H1 (cell line): ENCODE results near the gene TAP2. TPM values are rescaled to one million over a fixed set of nuclear protein-coding genes. Genes with fewer than 3 reads are reported as not detected.

ENCODE experiments used
- CTCF ChIA-PET: fragments of 300-600 bp; sonication (Branson Sonifier 250); formaldehyde crosslinking; loops from one replicate; lab custom pipeline; 2021; ENCODE audit not compliant: partially characterized antibody; lab: Charles Lee
- POLR2A ChIA-PET: fragments of 300-600 bp; sonication (Branson Sonifier 250); formaldehyde crosslinking; loops from one replicate; lab custom pipeline; 2021; ENCODE audit warnings: inconsistent platforms; ENCODE audit not compliant: partially characterized antibody; lab: Charles Lee
- DNase-seq, 2 experiments: peaks; one replicate each; pipeline versions ENCODE4 v3.0.0 to v3.0.0-alpha.2; 2010 to 2022; ENCODE audit warnings: low spot score in 2 of 2, low read depth in 1 of 2, mixed read lengths in 1 of 2
- FAIRE-seq: peaks from 2 replicates; lab custom pipeline; 2011; peaks lifted over from hg19 to GRCh38; lab: Jason Lieb, UNC
- H2AFZ ChIP-seq: 2 replicates; pipeline ENCODE4 v1.8.1; 2012; ENCODE audit warnings: low read length, inconsistent platforms
- H2AK5ac ChIP-seq: 2 replicates; pipeline ENCODE4 v1.6.1; 2013; ENCODE audit warnings: low read depth, low read length
- H2BK120ac ChIP-seq: replicated peaks from 2 replicates; pipeline ENCODE3; 2013; ENCODE audit warnings: low read depth, low read length, inconsistent platforms
- H2BK12ac ChIP-seq: 2 replicates; pipeline ENCODE4 v1.6.1; 2013; ENCODE audit warnings: low read depth, low read length
- H2BK15ac ChIP-seq: 2 replicates; pipeline ENCODE4 v1.6.1; 2013; ENCODE audit warnings: low read length
- H2BK20ac ChIP-seq: 2 replicates; pipeline ENCODE4 v1.6.1; 2013; ENCODE audit warnings: low read length
- H2BK5ac ChIP-seq: 2 replicates; pipeline ENCODE4 v1.6.1; 2013; ENCODE audit warnings: low read depth, low read length
- H3K14ac ChIP-seq: 2 replicates; pipeline ENCODE4 v1.6.1; 2013; ENCODE audit warnings: inconsistent platforms; ENCODE audit not compliant: insufficient read length
- H3K18ac ChIP-seq: 2 replicates; pipeline ENCODE4 v1.6.1; 2013; ENCODE audit warnings: low read length; ENCODE audit errors: extremely low read depth
- H3K23ac ChIP-seq: 2 replicates; pipeline ENCODE4 v1.6.1; 2013; ENCODE audit warnings: inconsistent platforms; ENCODE audit not compliant: insufficient read length
- H3K23me2 ChIP-seq: 2 replicates; pipeline ENCODE4 v1.6.1; 2013; ENCODE audit warnings: low read depth, low read length
- H3K27ac ChIP-seq: 2 replicates; pipeline ENCODE4 v1.6.1; 2011; ENCODE audit warnings: low read depth, low read length, inconsistent platforms
- H3K27me3 ChIP-seq, 4 experiments: replicated peaks in 1 of 4; 1 replicate in 1 of 4; 2 replicates in 3 of 4; pipeline versions ENCODE4 v1.6.1 to v1.8.1; 2011 to 2013; ENCODE audit warnings: low read length in 3 of 4, mild to moderate bottlenecking in 3 of 4, inconsistent platforms in 2 of 4, mixed read lengths in 2 of 4, moderate library complexity in 1 of 4; ENCODE audit not compliant: control insufficient read depth in 3 of 4, insufficient read depth in 3 of 4; ENCODE audit errors: extremely low read depth in 1 of 4
- H3K36me3 ChIP-seq, 4 experiments: 2 replicates each; pipeline versions ENCODE4 v1.6.1 to v1.8.1; 2011 to 2013; ENCODE audit warnings: mild to moderate bottlenecking in 4 of 4, low read length in 3 of 4, moderate library complexity in 2 of 4, control low read depth in 1 of 4, inconsistent platforms in 1 of 4; ENCODE audit not compliant: insufficient read depth in 4 of 4, control insufficient read depth in 2 of 4
- H3K4ac ChIP-seq: replicated peaks from 2 replicates; pipeline ENCODE3; 2013; ENCODE audit warnings: low read length, low read depth, mixed read lengths, inconsistent platforms; ENCODE audit not compliant: insufficient read length
- H3K4me1 ChIP-seq, 4 experiments: replicated peaks in 1 of 4; 1 replicate in 1 of 4; 2 replicates in 3 of 4; pipeline versions ENCODE4 v1.6.1 to v1.8.1; 2011 to 2013; ENCODE audit warnings: low read length in 3 of 4, inconsistent platforms in 2 of 4, mixed read lengths in 1 of 4; ENCODE audit not compliant: insufficient read depth in 4 of 4, control insufficient read depth in 3 of 4
- H3K4me2 ChIP-seq, 2 experiments: 2 replicates each; pipeline versions ENCODE4 v1.6.1 to v1.8.1; 2011 to 2013; ENCODE audit warnings: low read depth in 2 of 2, low read length in 2 of 2, control low read depth in 1 of 2, inconsistent platforms in 1 of 2, mild to moderate bottlenecking in 1 of 2; ENCODE audit not compliant: insufficient read depth in 1 of 2
- H3K4me3 ChIP-seq, 4 experiments: fragments of 200-600, 300-600 bp in 1 of 4; sonication (generic), shearing (Covaris generic), sonication (Bioruptor Twin) in 1 of 4; 2 replicates each; pipeline versions ENCODE4 v1.5.1 to v1.8.1; 2011 to 2016; ENCODE audit warnings: low read length in 4 of 4, low read depth in 3 of 4, control low read depth in 2 of 4, inconsistent platforms in 2 of 4, mild to moderate bottlenecking in 2 of 4, mixed read lengths in 1 of 4, moderate library complexity in 1 of 4; ENCODE audit not compliant: insufficient read depth in 2 of 4; ENCODE audit errors: extremely low read depth in 1 of 4
- H3K56ac ChIP-seq: replicated peaks from 2 replicates; pipeline ENCODE3; 2013; ENCODE audit warnings: low read depth, mild to moderate bottlenecking, mixed read lengths, low read length, inconsistent platforms; ENCODE audit not compliant: insufficient read length
- H3K79me1 ChIP-seq: 2 replicates; pipeline ENCODE4 v1.6.1; 2013; ENCODE audit warnings: low read depth, low read length, control low read depth
- H3K79me2 ChIP-seq, 2 experiments: 2 replicates each; pipeline versions ENCODE4 v1.6.1 to v1.8.1; 2012 to 2013; ENCODE audit warnings: low read length in 2 of 2, mild to moderate bottlenecking in 2 of 2, inconsistent platforms in 1 of 2; ENCODE audit not compliant: insufficient read depth in 2 of 2, control insufficient read depth in 1 of 2
- H3K9ac ChIP-seq, 4 experiments: replicated peaks in 1 of 4; 1 replicate in 1 of 4; 2 replicates in 3 of 4; pipeline versions ENCODE4 v1.6.1 to v1.8.1; 2011 to 2013; ENCODE audit warnings: low read depth in 3 of 4, low read length in 3 of 4, control low read depth in 2 of 4, mild to moderate bottlenecking in 2 of 4, moderate library complexity in 2 of 4, inconsistent platforms in 1 of 4; ENCODE audit errors: extremely low read depth in 1 of 4
- H3K9me3 ChIP-seq, 2 experiments: 2 replicates each; pipeline versions ENCODE4 v1.6.1 to v1.8.1; 2012 to 2013; ENCODE audit warnings: mild to moderate bottlenecking in 2 of 2, moderate library complexity in 2 of 2, control low read depth in 1 of 2, inconsistent platforms in 1 of 2, low read depth in 1 of 2, low read length in 1 of 2, mixed read lengths in 1 of 2; ENCODE audit not compliant: insufficient read depth in 2 of 2
- H4K20me1 ChIP-seq, 2 experiments: replicated peaks in 1 of 2; 2 replicates each; pipeline versions ENCODE3 to v1.8.1; 2011 to 2013; ENCODE audit warnings: inconsistent platforms in 2 of 2, low read length in 2 of 2, mild to moderate bottlenecking in 1 of 2; ENCODE audit not compliant: insufficient read depth in 2 of 2, control insufficient read depth in 1 of 2
- H4K5ac ChIP-seq: 2 replicates; pipeline ENCODE4 v1.6.1; 2013; ENCODE audit warnings: low read length, low read depth, mixed read lengths, inconsistent platforms; ENCODE audit not compliant: insufficient read length
- H4K8ac ChIP-seq: 2 replicates; pipeline ENCODE4 v1.8.0; 2013; ENCODE audit warnings: mild to moderate bottlenecking, moderate library complexity, low read length, inconsistent platforms; ENCODE audit not compliant: insufficient read depth; ENCODE audit errors: extremely low read depth
- H4K91ac ChIP-seq: replicated peaks from 2 replicates; pipeline ENCODE3; 2013; ENCODE audit warnings: low read length, mixed read lengths, inconsistent platforms; ENCODE audit not compliant: insufficient read length
- CBX8 ChIP-seq: fragments of 300-800, 300-1000 bp; sonication (generic); IDR thresholded peaks from 2 replicates; pipeline ENCODE4 v1.7.1; 2016; ENCODE audit warnings: low read depth, low read length, borderline replicate concordance
- TCF12 ChIP-seq: IDR thresholded peaks from 2 replicates; pipeline ENCODE4 v1.6.1; 2011; ENCODE audit warnings: low read depth, mild to moderate bottlenecking, low read length
- whole genome bisulfite sequencing, 2 experiments: shearing (Covaris generic) in 1 of 2; methylation state at CpG; one replicate each; pipeline versions ENCODE4 v1.1.6 to v1.1.7; 2013 to 2015; ENCODE audit warnings: low lambda C conversion rate in 2 of 2, mixed read lengths in 2 of 2, inconsistent platforms in 1 of 2, low coverage in 1 of 2, missing lambda C conversion rate in 1 of 2; ENCODE audit not compliant: insufficient replicate concordance in 2 of 2, insufficient coverage in 1 of 2, insufficient read length in 1 of 2; ENCODE audit errors: extremely low coverage in 1 of 2, missing lambda C conversion rate in 1 of 2; 5-methylcytosine and 5-hydroxymethylcytosine counted together
- polyA plus RNA-seq, 7 experiments: library from polyadenylated mRNA; depleted of rRNA in 3 of 7; stranded (reverse) in 5 of 7; unstranded in 2 of 7; fragments of >200 nt in 5 of 7; fragments of 200-250 nt in 2 of 7; gene quantifications; 1 replicate in 5 of 7; 2 replicates in 1 of 7; 4 replicates in 1 of 7; pipeline versions ENCODE4 v1.2.1 to v1.2.3, GENCODE V29; 2011 to 2013; ENCODE audit warnings: missing spikeins in 2 of 7, mixed read lengths in 2 of 7
- total RNA-seq: library from RNA; stranded (reverse); fragmentation: NEBNext Ultra II Directional; extraction: Animal tissue kit (Norgen Biotek cat#: 25700); gene quantifications from 2 replicates; pipeline ENCODE4 v1.2.1, GENCODE V29; 2021

TAP2 gene
- total and polyA plus RNA-seq, 2 of the 8 experiments (the other 6 are each of a cell fraction or from before 2014, with no cell fraction given) = 11.3 to 27.2 TPM

DNA sequence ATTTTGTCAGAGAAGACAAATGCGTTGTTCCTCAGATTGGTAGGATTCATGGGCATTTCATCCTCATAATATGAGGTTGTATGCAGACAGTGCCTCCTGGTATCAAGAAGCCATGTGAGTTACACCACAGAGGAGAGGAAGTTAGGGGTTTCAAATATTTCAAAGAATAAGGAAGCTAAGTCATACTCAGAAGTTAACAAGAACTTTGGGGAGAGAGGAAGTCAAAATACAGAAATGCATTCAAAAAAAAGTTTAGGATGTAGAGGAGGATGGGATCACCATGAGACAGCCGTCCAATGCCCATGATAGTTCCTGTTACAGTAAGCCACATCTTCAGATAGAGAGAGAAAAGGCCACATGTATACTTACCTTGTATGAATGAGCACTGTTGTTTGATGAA is 44.0 kb downstream of the TAP2 start:
- TF ChIP-seq CBX8 (no peak), TCF12 (no peak)
- no peak overlapping the region for H4K8ac ChIP-seq
- H2BK15ac ChIP-seq = no peak overlapping the region
- H3K9ac ChIP-seq = no peak overlapping the region
- no peak overlapping the region for H3K27ac ChIP-seq
- ChIA-PET CTCF (interaction anchor here (0.6 to 1.7 kb wide), 9 partner anchors 9 to 554 kb away, joined by 3 to 4 read pairs (median 4); no protein-coding TSS in a partner anchor), POLR2A (no interaction called here)
- no peak overlapping the region for H3K4ac ChIP-seq
- DNase-seq = no peak
- no peak overlapping the region for H4K91ac ChIP-seq
- H2BK12ac ChIP-seq = no peak overlapping the region
- no peak overlapping the region for H3K4me3 ChIP-seq
- no peak overlapping the region for H4K5ac ChIP-seq
- H3K9me3 ChIP-seq = peaks cover 4 to 6% of the 10 kb centered on the region in 2 experiments; a peak in 1 of 4 replicates
- H3K79me1 ChIP-seq = no peaks in the 10 kb centered on the region
- H2AFZ ChIP-seq = no peak overlapping the region
- WGBS, 2 experiments = 85% methylated on average over 2 of the region's 2 CpGs; no CpG with 5 or more reads in 1 of the 2 experiments
- no peaks in the 10 kb centered on the region for H3K36me3 ChIP-seq
- no peak overlapping the region for H3K23ac ChIP-seq
- no peaks in the 10 kb centered on the region for H3K23me2 ChIP-seq
- H3K56ac ChIP-seq = no peak overlapping the region
- H4K20me1 ChIP-seq = no peaks in the 10 kb centered on the region
- H2AK5ac ChIP-seq = no peak overlapping the region
- H3K18ac ChIP-seq = no peak overlapping the region
- no peaks in the 10 kb centered on the region for H3K79me2 ChIP-seq
- peaks cover 0 to 3% (median 0%) of the 10 kb centered on the region in 4 experiments; a peak in 2 of 7 replicates for H3K4me1 ChIP-seq
- no peak overlapping the region for H3K14ac ChIP-seq
- H2BK20ac ChIP-seq = no peak overlapping the region
- FAIRE-seq = no peak
- no peak overlapping the region for H2BK120ac ChIP-seq
- peaks cover 0 to 1% (median 0%) of the 10 kb centered on the region in 4 experiments; a peak in 1 of 7 replicates for H3K27me3 ChIP-seq
- no peak overlapping the region for H2BK5ac ChIP-seq
- no peak overlapping the region for H3K4me2 ChIP-seq
